Neural crest cell (in vitro differentiated cells): ENCODE measurements around the gene CD180. TPM values are rescaled to one million over a fixed set of nuclear protein-coding genes. Genes with fewer than 3 reads are reported as not detected.

Source experiments
- DNase-seq: peaks from one replicate; pipeline ENCODE4 v3.0.0; 2021; ENCODE audit warnings: low read depth, mixed read lengths, low spot score
- H3K27ac Mint-ChIP-seq: one replicate; pipeline ENCODE4 v1.8.0; 2021; ENCODE audit warnings: mild to moderate bottlenecking, mixed read lengths; ENCODE audit not compliant: unreplicated experiment
- H3K27me3 Mint-ChIP-seq: 2 replicates; pipeline ENCODE4 v1.8.0; 2021; ENCODE audit warnings: low read depth, mild to moderate bottlenecking, mixed read lengths
- H3K36me3 Mint-ChIP-seq: 2 replicates; pipeline ENCODE4 v1.8.0; 2021; ENCODE audit warnings: low read depth, mild to moderate bottlenecking, mixed read lengths
- H3K4me1 Mint-ChIP-seq: 2 replicates; pipeline ENCODE4 v1.8.0; 2021; ENCODE audit warnings: mixed read lengths
- H3K4me3 Mint-ChIP-seq: one replicate; pipeline ENCODE4 v1.8.0; 2021; ENCODE audit warnings: mild to moderate bottlenecking, mixed read lengths
- H3K9me3 Mint-ChIP-seq: 2 replicates; pipeline ENCODE4 v1.8.0; 2021; ENCODE audit warnings: mixed read lengths
- total RNA-seq: library from RNA; stranded (reverse); gene quantifications from 2 replicates; pipeline ENCODE4 v1.2.1, GENCODE V29; 2021
- TF ChIP-seq, protein P1 (sequence below): fragments of 200-600 bp; sonication (generic); conservative IDR thresholded peaks from 2 replicates; pipeline ENCODE4 v1.5.0; 2021; ENCODE audit warnings: antibody characterized with exemption, mild to moderate bottlenecking

CD180 gene
- total RNA-seq, 1 donor from 2014 or later, result not detected

- H3K27me3 Mint-ChIP-seq, result no peaks in the 10 kb centered on the region
- H3K4me3 Mint-ChIP-seq, result no peak overlapping the region
- DNase-seq, result no peak
- no peaks in the 10 kb centered on the region for H3K9me3 Mint-ChIP-seq
- peaks cover 9% of the 10 kb centered on the region for H3K4me1 Mint-ChIP-seq
- no peak overlapping the region for H3K27ac Mint-ChIP-seq
- TF ChIP-seq, protein P1, sequence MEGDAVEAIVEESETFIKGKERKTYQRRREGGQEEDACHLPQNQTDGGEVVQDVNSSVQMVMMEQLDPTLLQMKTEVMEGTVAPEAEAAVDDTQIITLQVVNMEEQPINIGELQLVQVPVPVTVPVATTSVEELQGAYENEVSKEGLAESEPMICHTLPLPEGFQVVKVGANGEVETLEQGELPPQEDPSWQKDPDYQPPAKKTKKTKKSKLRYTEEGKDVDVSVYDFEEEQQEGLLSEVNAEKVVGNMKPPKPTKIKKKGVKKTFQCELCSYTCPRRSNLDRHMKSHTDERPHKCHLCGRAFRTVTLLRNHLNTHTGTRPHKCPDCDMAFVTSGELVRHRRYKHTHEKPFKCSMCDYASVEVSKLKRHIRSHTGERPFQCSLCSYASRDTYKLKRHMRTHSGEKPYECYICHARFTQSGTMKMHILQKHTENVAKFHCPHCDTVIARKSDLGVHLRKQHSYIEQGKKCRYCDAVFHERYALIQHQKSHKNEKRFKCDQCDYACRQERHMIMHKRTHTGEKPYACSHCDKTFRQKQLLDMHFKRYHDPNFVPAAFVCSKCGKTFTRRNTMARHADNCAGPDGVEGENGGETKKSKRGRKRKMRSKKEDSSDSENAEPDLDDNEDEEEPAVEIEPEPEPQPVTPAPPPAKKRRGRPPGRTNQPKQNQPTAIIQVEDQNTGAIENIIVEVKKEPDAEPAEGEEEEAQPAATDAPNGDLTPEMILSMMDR, result no peak
- H3K36me3 Mint-ChIP-seq, result no peaks in the 10 kb centered on the region
These were observed 39.0 kb upstream of the CD180 start for GRCh38 chr5:67235399-67236110.

DNA sequence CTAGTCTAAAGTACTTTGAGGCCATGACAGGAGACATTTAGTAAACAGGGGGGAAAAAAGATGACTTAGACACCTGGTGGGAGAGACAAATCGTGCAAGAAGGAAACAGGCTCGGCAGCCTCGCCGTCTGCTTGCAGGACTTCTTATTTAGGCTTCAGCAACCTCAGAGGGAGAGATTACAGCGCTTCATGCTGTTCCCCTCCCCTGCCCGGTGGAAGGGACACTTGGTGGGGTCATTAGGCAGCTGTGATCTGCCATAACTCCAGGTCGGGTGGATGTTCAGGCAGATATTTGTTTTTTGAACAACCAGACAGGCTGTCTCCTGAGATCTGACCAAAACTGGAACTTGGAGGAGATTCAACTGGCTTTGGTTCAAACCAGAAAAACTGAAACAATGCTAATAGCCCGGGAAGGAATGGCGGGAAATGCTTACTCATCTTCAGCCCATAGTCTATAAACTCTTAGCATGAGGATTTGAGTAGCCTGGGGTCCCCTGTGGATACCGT, 38.1 kb upstream of the CD180 start:
- Mint-ChIP-seq H3K27ac (no peak overlapping the region), H3K4me1 (peaks cover 9% of the 10 kb centered on the region), H3K36me3 (peaks cover 3% of the 10 kb centered on the region), H3K9me3 (no peaks in the 10 kb centered on the region), H3K27me3 (no peaks in the 10 kb centered on the region), H3K4me3 (no peak overlapping the region)
- TF ChIP-seq, protein P1, result no peak
- DNase-seq, result no peak

DNA sequence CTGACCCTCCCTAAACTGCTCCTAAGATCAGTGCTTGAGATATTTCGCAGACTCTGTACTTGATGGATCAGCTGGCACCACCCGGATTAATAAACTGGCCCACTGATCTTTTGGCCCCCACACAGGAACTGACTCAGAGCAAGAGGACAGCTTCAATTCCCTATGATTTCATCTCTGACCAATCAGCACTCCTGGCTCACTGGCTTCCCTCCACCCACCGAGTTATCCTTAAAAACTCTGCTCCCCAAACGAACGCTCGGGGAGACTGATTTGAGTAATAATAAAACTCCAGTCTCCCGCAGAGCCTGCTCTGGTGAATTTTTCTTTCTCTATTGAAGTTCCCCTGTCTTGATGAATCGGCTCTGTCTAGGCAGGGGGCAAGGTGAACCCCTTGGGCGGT, 36.5 kb upstream of the CD180 start:
- Mint-ChIP-seq H3K4me1 (peaks cover 9% of the 10 kb centered on the region), H3K27ac (no peak overlapping the region), H3K27me3 (no peaks in the 10 kb centered on the region), H3K36me3 (peaks cover 3% of the 10 kb centered on the region), H3K9me3 (no peaks in the 10 kb centered on the region), H3K4me3 (no peak overlapping the region)
- DNase-seq, result no peak
- TF ChIP-seq, protein P1, result no peak

- Mint-ChIP-seq H3K4me3 (no peak overlapping the region), H3K9me3 (no peaks in the 10 kb centered on the region), H3K27ac (peak overlapping the region; percentile 38), H3K27me3 (no peaks in the 10 kb centered on the region), H3K36me3 (no peaks in the 10 kb centered on the region), H3K4me1 (peaks cover 20% of the 10 kb centered on the region)
- TF ChIP-seq, protein P1, result no peak
- no peak for DNase-seq
These were observed 26.6 kb upstream of the CD180 start for GRCh38 chr5:67223211-67223610.

GRCh38 chr5:67222243-67223025, 25.8 kb upstream of the CD180 start:
- no peaks in the 10 kb centered on the region for H3K36me3 Mint-ChIP-seq
- H3K4me3 Mint-ChIP-seq, result no peak overlapping the region
- DNase-seq, result no peak
- TF ChIP-seq, protein P1, result no peak
- no peaks in the 10 kb centered on the region for H3K27me3 Mint-ChIP-seq
- no peaks in the 10 kb centered on the region for H3K9me3 Mint-ChIP-seq
- peaks cover 20% of the 10 kb centered on the region for H3K4me1 Mint-ChIP-seq
- no peak overlapping the region for H3K27ac Mint-ChIP-seq
